ENCODE results near the gene SLC39A1. TPM values are rescaled to one million over a fixed set of nuclear protein-coding genes. Genes with fewer than 3 reads are reported as not detected.

Gene SLC39A1
- total RNA-seq, 2 experiments from 2014 or later: 6.4 to 6.9 TPM

GRCh38 chr1:153941826-153942725, 21.3 kb downstream of the SLC39A1 start:
- TF ChIP-seq CTCF (IDR thresholded peaks at IDR 0.05): no peak
- Histone ChIP-seq H3K27me3 (ENCODE audit: control insufficient read depth in 1 of 2, insufficient read depth in 2 of 2, low read length in 2 of 2) (no peaks in the 10 kb centered on the region), H3K9me3 (ENCODE audit: control insufficient read depth in 1 of 2, insufficient read depth in 1 of 2, low read length in 2 of 2) (no peaks in the 10 kb centered on the region), H3K4me1 (ENCODE audit: insufficient read depth, low read length) (peaks cover 57% of the 10 kb centered on the region), H3K36me3 (ENCODE audit: insufficient read depth, low read length) (peaks cover 65% of the 10 kb centered on the region), H3K27ac (ENCODE audit: low read depth in 1 of 2, low read length in 2 of 2) (peak overlapping the region in 1 of 2 donors; percentile 15), H3K4me3 (ENCODE audit: low read length) (no peak overlapping the region)
- H3K4me3 Mint-ChIP-seq: no peak overlapping the region
- no peaks in the 10 kb centered on the region for H3K9me3 Mint-ChIP-seq
- H3K36me3 Mint-ChIP-seq (ENCODE audit: low read depth): peaks cover 85% of the 10 kb centered on the region
- peaks cover 41% of the 10 kb centered on the region for H3K4me1 Mint-ChIP-seq (ENCODE audit: low read depth)
- no peak for ATAC-seq (ENCODE audit: poor library complexity)
- DNase-seq: no peak
- no peaks in the 10 kb centered on the region for H3K27me3 Mint-ChIP-seq
- ChIA-PET POLR2A (no interaction called here), CTCF (no interaction called here)
- peak overlapping the region; percentile 86 for H3K27ac Mint-ChIP-seq
- intact Hi-C loops (cut with DNase I, micrococcal nuclease): no loop called here

- intact Hi-C loops (cut with DNase I, micrococcal nuclease): no loop called here
- ATAC-seq (ENCODE audit: poor library complexity) (no peak), DNase-seq (no peak)
- Histone ChIP-seq H3K36me3 (ENCODE audit: insufficient read depth, low read length) (peaks cover 78% of the 10 kb centered on the region), H3K4me1 (ENCODE audit: insufficient read depth, low read length) (peaks cover 51% of the 10 kb centered on the region), H3K27ac (ENCODE audit: low read depth in 1 of 2, low read length in 2 of 2) (no peak overlapping the region), H3K9me3 (ENCODE audit: control insufficient read depth in 1 of 2, insufficient read depth in 1 of 2, low read length in 2 of 2) (no peaks in the 10 kb centered on the region), H3K4me3 (ENCODE audit: low read length) (no peak overlapping the region), H3K27me3 (ENCODE audit: control insufficient read depth in 1 of 2, insufficient read depth in 2 of 2, low read length in 2 of 2) (no peaks in the 10 kb centered on the region)
- Mint-ChIP-seq H3K36me3 (ENCODE audit: low read depth) (peaks cover 93% of the 10 kb centered on the region), H3K27me3 (no peaks in the 10 kb centered on the region), H3K4me3 (no peak overlapping the region), H3K4me1 (ENCODE audit: low read depth) (peaks cover 41% of the 10 kb centered on the region), H3K27ac (peak overlapping the region; percentile 69), H3K9me3 (no peaks in the 10 kb centered on the region)
- CTCF ChIA-PET: no interaction called here
- TF ChIP-seq CTCF (IDR thresholded peaks at IDR 0.05): no peak
- POLR2A ChIA-PET: no interaction called here
Measured at GRCh38 chr1:153940756-153941155, 22.6 kb downstream of the SLC39A1 start.

- Histone ChIP-seq H3K27ac (ENCODE audit: low read depth in 1 of 2, low read length in 2 of 2) (no peak overlapping the region), H3K4me1 (ENCODE audit: insufficient read depth, low read length) (peaks cover 38% of the 10 kb centered on the region), H3K36me3 (ENCODE audit: insufficient read depth, low read length) (peaks cover 88% of the 10 kb centered on the region), H3K4me3 (ENCODE audit: low read length) (no peak overlapping the region), H3K9me3 (ENCODE audit: control insufficient read depth in 1 of 2, insufficient read depth in 1 of 2, low read length in 2 of 2) (no peaks in the 10 kb centered on the region), H3K27me3 (ENCODE audit: control insufficient read depth in 1 of 2, insufficient read depth in 2 of 2, low read length in 2 of 2) (no peaks in the 10 kb centered on the region)
- intact Hi-C loops (cut with DNase I, micrococcal nuclease): no loop called here
- no peak for TF ChIP-seq CTCF (IDR thresholded peaks at IDR 0.05)
- DNase-seq (no peak), ATAC-seq (ENCODE audit: poor library complexity) (no peak)
- Mint-ChIP-seq H3K9me3 (no peaks in the 10 kb centered on the region), H3K4me1 (ENCODE audit: low read depth) (peaks cover 31% of the 10 kb centered on the region), H3K27ac (peak overlapping the region; percentile 56), H3K4me3 (no peak overlapping the region), H3K36me3 (ENCODE audit: low read depth) (peaks cover 93% of the 10 kb centered on the region), H3K27me3 (no peaks in the 10 kb centered on the region)
- ChIA-PET CTCF (interaction anchor here (1.0 kb wide), 1 partner anchor 19 kb away, joined by 3 read pairs; no protein-coding TSS in a partner anchor), POLR2A (interaction anchor here (0.8 to 1.7 kb wide), 4 partner anchors 16 to 51 kb away, joined by 3 to 6 read pairs (median 5); partner anchors contain the start of genes GATAD2B and RPS27)
Measured at GRCh38 chr1:153939476-153939875, 23.9 kb downstream of the SLC39A1 start.
